GM19351 (cell line): Measurements from ENCODE around the gene SYNGR3.
A peak's percentile ranks its signal among the peaks of the same experiment; 100 is the strongest.
"Not testable (repeated sequence)": the region's sequence is repeated elsewhere in the genome, so short reads cannot be mapped to it uniquely, and the experiment has no call there.

Experiments
- ATAC-seq: cut with Tn5 transposase; IDR thresholded peaks from one replicate; pipeline ENCODE4 v1.9.1; 2021; ENCODE audit warnings: mild to moderate bottlenecking, moderate library complexity; ENCODE audit not compliant: unreplicated experiment

The SYNGR3 gene, protein sequence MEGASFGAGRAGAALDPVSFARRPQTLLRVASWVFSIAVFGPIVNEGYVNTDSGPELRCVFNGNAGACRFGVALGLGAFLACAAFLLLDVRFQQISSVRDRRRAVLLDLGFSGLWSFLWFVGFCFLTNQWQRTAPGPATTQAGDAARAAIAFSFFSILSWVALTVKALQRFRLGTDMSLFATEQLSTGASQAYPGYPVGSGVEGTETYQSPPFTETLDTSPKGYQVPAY

DNA sequence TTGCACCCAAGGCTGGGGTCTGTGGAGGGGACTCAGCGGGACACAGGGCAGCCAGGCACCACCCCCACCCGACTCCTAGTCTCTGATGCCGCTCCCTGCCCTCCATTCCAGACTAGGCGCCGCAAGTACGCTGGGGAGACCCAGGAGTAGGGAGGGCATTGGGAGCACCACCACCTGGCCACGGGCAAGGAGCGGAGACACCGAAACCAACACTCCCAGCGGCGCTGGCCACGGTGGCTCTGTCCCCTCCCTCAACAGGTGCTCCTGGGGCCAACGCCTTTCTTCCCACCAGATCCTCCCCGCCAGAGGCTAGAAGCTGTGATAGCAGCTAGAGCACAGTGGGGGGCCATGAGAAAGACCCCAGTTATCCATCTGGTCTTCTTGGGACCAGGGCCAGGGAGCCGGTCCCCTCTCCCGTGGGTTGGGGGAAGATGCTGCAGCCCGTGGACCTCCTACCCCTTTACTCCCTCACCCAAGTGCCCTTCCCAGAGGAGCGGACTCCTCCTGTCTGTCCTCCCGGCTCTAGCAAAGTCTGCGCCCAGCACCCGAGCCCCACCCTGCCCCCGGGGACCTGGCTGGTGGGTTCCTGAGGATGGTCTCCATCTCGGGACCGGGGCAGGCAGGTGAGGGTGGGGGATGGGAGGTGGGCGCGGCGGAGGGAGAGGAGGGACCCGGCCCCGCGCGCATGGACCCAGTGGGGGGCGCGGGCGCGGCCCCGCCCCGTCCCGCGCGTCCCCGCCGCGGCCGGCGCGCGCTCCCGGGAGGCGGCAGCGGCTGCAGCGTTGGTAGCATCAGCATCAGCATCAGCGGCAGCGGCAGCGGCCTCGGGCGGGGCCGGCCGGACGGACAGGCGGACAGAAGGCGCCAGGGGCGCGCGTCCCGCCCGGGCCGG lies at the start of gene SYNGR3:
SYNGR3 (plus strand) TSS at position 762 of the 892 bp plus-strand sequence. CDS start 133 bp downstream, outside the sequence.
- ATAC-seq: no peak

DNA sequence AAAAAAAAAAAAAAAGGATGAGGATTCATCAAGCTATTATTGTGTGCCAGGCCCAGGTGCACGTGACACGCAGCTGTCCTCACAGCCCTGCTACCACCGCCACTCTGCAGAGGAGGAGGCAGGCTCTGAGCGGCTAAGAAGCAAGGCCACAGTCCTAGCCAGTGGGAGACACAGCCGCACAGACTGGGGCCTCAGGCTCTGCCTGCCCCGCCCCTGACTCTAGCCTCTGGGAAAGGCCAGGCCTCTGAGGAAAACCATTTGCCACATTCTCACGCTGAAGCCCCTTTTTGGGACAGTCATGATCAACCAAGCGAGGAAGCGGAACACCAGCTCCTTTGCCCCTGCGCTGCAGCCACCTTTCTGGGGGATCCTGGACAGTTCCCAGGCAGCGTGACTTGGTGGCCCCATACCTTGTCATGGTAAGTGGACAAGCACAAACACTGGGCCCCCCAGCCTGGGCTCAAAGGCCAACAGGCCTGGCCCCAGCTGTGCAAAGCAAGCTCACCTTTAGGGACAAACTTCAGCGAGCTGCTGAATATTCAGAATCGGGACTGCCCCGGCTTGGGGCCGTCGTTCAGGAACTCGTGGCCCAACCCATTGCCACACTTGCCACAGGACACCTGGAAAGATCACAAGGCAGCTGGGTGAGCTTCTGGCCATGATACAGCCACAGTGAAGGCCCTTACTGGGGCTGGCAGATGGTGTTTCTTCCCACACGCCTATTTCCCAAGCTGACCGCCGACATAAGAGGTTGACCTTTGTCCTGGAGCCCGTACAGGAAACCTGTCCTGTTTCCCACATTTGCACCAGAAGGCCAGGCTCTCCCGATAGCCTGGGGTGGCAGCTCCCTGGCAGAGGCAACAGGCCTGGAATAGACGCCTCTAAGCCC lies 49.3 kb upstream of the SYNGR3 start:
- no peak for ATAC-seq

DNA sequence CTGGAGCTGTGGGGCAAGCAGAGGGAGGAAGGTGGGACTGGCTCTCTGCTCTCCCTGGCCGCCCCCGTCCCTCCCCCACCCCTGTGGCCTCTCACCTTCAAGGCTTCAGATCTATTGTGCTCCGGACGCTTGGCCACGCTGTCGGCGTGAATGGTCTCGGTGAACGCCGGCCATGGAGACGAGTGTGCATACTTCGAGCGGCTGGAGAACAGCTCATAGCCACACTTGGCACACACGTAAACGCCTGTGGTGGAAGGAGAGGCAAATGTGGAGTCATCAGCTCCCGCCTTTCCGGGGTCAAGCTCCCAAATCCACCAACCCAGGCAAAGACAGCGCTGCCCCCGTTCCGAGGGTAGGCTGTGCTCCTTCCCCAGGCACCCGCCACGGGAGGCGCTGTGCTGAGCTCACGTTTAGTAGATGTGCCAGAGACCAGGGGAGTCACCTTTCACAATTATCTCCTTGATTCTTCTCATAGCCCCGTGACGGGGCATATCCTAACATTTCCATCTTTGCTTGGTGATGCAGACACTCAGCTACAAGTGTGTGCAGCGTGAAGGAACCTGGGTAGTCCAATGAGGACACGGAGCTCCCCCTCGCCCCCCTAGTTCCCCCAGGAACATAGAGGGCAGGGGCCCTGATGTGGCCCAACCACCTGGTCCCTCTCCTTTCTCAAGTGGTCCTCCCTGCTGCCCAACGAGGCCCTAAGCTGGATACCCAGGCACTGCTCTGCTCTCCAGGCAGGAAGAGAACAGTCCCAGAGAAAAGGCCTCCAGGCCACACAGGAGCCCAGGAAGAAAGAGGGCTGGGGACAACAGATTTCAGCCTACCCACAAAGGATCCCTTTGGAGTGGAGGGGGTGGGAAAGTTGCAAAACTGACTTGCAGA lies 48.4 kb upstream of the SYNGR3 start:
- ATAC-seq: no peak

DNA sequence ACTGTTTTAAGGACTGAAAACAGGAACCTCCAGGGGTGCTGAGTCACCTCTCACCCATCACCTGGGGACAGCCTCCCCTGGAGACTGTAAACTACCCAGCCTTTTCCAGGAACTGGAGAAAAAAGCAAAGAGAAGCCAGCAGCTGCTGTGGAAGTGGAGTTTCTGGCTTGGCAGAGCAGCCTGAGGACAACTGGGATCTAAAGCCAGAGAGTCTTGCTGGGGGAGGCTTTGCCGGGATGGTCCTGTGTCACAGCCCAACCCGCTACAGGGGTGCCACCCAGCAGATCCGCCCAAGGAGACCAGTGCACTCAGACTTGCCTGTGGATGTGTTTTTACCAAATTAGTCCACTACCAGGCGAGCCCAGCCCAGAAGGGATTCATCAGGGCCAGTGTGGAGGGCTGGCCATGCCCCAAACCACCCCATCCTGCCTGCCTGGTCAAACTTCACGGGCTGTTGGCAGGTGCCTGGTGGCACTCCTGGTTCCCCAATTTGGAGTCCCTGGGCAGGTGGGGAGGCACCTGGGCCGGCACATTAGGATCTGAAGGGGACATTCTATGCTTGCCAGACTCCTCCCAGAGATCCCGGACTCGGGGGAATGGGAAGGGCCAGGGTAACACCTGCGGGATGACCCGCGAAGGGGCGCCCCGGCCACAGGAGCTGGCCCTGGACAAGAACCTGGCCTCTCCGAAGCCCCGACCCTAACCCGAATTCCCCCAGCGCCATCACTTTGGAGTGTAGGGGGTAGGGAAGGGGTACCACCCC lies 47.5 kb upstream of the SYNGR3 start:
- ATAC-seq: no peak

DNA sequence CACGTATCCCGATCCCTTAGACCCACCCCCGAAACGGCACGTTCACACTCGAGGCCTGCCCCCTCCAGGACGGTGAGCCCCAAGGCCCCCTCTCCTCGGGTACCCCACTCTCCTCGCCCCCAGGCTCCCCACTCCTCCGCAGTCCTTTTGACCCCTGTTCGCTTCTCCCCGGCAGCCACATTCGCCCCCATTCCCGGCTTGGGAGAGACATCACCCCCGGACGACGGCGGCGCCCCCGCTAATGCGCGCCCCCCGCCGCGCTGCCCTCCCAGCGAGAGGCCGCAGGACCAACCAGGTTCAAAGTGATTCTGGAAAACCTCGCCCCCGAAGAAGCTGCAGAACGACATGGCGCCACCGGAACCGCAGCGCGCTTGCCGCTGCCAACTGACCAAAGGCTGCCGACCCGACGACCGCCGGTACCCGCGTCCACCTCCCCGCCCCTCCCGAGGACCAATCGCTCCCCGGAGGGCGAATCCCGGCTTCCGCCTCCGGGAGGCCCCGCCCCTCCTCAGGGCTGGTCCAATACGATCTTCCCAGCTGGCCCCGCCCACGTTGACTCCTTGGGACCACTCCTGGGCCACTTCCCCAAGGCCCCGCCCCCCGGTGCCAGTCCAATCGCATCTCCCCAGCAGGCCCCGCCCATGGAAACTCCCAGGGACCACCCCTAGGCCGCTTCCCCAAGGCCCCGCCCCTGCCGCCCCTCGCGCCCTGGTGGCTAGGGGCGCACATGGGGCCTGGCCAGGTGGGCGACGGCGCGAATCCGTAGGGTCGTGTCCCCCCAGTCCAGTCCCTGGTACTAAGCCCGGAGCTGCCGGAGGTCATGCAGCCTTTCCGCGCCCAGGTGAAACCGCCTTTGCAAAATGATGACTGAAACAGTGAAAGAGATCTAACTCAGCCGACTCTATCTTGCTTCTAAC lies 46.7 kb upstream of the SYNGR3 start, which contains the start of gene MSRB1:
MSRB1 (minus strand) TSS at position 390 of the 917 bp plus-strand sequence; CDS start at position 347, 43 bp downstream.
- ATAC-seq: peak; percentile 86

DNA sequence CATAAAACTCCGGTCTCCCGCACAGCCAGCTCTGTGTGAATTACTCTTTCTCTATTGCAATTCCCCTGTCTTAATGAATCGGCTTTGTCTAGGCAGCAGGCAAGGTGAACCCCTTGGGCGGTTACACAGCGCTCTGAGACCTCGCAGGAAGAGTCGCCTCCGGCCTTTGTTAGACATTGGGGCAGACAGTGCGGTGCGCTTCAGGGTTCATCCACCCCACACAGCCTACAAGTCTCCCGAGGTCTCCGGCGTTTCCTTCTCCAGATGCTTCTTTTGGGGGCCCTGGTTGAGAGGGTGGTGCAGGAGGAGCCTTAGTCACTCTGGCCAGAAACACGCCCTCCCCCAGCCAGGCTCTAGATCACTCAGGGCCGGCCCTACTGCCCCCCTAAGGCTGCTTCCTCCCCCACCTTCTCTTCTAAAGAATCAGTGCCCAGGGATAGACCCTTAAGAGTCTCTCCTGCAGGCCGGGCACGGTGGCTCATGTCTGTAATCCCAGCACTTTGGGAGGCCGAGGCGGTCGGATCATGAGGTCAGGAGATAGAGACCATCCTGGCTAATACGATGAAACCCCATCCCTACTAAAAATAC lies 45.1 kb upstream of the SYNGR3 start:
- no peak for ATAC-seq

DNA sequence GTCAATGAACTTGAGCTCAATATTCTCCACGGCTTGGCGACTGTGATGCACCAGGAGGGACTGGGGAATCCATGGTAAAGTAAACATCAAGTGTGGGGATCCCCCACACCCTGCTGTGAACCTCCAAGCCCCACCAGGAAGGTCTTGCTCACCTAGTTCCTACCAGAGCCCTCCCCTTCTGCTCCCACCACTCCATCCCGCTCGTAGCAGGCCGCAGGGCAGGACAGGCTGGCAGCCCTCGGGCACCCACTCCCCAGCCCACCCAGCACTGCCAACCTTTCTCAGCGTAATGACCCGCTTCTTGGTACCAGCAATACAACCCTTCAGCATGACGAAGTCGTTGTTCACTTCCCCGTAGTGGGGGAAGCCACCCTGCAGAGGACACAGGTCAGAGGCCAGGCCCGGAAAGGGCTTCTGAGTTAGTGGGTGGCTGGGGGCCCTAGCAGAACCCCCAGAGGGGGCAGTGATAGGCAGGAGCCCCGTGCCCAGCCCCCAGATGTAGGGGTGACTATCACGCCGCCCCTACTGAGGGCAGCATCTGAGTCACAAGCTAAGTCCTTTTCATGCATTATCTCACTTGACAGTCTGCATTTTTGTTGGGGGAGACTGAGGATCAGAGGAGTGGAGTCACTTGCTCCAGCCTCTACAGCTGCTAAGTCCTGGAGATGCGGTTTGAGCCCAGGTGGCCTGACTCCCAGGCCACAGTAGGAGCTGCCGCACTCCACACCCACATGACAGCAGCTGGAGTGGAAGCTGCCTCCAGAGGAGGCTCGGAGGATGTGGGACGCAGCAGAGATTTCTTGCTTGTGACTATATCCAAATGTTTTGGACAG lies 44.0 kb upstream of the SYNGR3 start:
- no peak for ATAC-seq

DNA sequence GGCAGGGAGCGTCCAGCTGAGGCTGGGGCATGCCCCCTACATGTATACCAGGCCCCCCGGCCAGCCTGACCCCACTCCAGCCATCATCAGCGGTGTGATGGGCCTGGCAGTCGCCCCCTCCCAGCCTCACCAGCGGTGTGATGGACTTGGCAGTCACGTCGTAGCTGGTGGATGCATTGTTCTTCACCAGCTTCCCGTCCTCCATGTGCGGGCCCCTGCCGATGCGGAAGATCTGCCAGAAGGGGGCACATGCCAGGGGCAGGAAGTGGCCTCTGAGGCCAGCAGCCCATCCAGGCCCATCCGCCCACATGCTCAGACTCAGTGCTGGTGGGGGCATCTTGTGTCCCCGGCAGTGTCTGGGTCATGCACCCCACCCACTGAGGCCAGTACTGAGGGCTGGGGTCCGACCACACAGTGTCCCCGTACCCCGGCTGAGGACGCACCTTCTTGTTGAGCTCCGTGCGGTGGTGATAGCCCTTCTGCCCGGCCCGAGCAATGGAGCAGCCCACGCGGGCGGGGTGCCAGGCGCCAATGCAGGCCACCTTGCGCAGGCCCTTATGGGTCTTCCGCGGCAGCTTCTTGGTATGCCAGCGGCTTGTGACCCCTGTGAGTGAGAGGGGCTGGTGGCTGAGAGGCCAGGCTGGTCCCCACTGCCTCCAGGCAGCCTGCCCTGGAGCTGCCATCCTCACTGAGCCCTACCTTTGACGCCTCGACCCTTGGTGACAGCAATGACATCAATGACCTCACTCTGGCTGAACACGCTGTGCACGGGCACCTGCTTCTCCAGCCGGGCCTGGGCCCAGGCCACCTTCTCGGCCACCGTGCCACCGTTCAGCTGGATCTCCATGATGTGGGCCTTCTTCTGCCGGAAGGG lies 43.0 kb upstream of the SYNGR3 start:
- ATAC-seq: no peak

DNA sequence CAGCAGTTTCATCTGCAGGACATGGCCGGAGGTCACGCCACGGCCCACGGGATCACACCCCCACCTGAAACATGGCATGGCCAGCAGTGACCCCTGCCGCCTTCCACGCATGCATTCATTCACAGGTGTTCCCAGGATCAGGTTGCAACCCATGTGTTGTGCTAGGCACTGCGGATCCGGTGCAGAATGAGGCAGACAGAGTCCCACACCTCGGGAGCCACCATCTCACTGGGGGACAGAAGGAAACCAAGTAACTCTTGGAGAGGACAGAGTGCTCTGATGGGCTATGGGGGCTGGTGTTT lies 42.5 kb upstream of the SYNGR3 start:
- ATAC-seq: no peak

DNA sequence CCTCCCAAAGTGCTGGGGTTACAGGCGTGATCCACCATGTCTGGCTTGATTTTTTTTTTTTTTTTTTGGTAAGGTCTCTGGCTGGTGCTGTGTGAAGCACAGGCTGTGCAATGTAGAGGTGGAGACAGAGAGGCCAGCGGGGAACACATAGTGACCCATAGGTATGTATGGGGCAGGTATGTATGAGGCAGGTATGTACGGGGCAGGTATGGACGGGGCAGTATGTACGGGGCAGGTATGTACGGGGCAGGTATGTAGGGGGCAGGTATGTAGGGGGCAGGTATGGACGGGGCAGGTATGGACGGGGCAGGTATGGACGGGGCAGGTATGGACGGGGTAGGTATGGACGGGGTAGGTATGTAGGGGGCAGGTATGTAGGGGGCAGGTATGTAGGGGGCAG lies 40.3 kb upstream of the SYNGR3 start:
- no peak for ATAC-seq

DNA sequence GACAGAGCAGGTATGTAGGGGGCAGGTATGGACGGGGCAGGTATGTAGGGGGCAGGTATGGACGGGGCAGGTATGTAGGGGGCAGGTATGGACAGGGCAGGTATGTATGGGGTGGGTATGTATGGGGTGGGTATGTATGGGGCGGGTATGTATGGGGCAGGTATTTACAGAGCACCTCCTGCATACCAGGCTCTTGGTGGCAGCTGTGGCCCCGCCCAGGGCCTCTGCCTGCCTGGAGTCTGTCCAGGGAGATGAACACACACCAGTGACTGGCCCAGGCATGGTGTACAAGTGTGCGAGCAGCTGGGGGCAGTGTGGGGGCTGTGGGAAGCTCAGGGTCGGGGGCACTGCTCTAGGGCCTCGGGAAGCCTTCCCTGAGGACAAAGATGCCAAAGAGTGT lies 39.7 kb upstream of the SYNGR3 start:
- no peak for ATAC-seq

DNA sequence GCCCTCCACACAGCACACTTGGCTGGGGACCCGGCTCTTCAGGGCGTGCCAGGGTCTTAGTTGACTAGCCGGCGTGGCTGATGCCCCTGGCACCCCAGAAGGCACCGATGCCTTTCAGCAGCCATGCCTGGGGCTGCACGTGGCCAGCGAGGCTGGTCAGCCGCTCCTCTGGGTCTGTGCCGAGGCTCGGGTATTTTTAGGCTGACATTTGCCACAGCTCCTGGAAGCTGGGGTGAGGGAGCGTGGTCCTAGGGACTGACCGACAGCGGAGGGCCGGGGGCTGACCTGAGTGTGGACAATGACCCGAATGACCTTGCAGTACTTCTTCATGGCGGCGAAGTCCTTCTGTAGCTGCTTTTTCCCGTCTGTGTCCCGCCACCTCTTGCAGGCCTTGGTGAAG lies 39.2 kb upstream of the SYNGR3 start:
- no peak for ATAC-seq

DNA sequence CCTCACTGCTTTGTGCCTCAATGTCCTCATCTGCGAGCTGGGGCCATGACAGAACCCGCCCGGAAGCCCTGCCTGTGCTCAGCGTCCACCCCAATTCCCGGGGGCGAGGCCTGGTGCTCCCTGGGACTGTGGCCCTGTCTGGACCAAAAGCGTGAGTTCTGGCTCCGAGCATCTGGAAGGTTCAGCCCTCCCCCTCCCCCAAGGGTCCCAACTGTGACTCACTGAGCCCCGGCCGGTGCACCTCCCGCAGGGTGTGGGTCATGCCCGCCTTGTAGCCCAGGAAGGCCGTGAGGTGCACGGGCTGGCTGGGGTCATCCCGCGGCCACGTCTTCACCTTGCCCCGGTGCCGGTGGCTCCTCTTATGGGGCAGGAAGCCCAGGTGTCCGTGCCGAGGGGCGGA lies 36.0 kb upstream of the SYNGR3 start:
- no peak for ATAC-seq

DNA sequence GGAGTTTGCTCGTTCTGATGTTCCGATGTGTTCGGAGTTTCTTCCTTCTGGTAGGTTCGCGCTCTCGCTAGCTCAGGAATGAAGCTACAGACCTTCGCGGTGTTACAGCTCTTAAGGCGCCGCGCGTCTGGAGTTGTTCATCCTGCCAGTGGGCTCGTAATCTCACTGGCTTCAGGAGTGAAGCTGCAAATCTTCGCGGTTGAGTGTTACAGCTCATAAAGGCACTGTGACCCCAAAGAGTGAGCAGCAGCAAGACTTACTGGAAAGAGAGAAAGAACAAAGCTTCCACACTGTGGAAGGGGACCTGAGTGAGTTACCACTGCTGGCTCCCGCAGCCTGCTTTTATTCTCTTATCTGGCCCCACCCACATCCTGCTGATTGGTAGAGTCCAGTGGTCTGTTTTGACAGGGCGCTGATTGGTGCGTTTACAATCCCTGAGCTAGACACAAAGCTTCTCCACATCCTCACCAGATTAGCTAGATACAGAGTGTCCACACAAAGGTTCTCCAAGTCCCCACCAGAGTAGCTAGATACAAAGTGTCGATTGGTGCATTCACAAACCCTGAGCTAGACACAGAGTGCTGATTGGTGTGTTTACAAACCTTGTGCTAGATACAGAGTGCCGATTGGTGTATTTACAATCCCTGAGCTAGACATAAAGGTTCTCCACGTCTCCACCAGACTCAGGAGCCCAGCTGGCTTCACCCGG lies 32.2 kb upstream of the SYNGR3 start:
- not testable (repeated sequence) for ATAC-seq

DNA sequence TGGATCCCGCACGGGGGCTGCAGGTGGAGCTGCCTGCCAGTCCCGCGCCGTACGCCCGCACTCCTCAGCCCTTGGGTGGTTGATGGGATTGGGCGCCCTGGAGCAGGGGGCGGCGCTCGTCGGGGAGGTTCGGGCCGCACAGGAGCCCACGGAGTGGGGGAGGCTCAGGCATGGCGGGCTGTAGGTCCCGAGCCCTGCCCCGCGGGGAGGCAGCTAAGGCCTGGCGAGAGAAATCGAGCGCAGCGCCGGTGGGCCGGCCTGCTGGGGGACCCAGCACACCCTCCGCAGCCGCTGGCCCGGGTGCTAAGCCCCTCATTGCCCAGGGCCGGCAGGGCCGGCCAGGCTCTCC lies 31.7 kb upstream of the SYNGR3 start:
- not testable (repeated sequence) for ATAC-seq
